Measurements from ENCODE around the gene NAALADL1. TPM values are rescaled to one million over a fixed set of nuclear protein-coding genes. Genes with fewer than 3 reads are reported as not detected.

Gene NAALADL1
- total RNA-seq, 2 experiments from 2014 or later, result 2.7 to 3.9 TPM

- H3K36me3 ChIP-seq (ENCODE audit: insufficient read depth, low read length), result peaks cover 28% of the 10 kb centered on the region
- H3K9me3 ChIP-seq (ENCODE audit: low read length), result no peaks in the 10 kb centered on the region
- ChIA-PET POLR2A (no interaction called here), CTCF (ENCODE audit: unreplicated experiment) (no interaction called here)
- peaks cover 22% of the 10 kb centered on the region for H3K79me2 ChIP-seq (ENCODE audit: insufficient read depth, low read depth, low read length)
- no peak overlapping the region for H2AFZ ChIP-seq (ENCODE audit: low read length)
- DNase-seq (ENCODE audit: low spot score), result no peak
- peaks cover 24% of the 10 kb centered on the region for H3K4me1 ChIP-seq (ENCODE audit: insufficient read depth, low read length, poor library complexity, severe bottlenecking)
- no peak overlapping the region for H3K27ac ChIP-seq (ENCODE audit: low read depth, low read length, poor library complexity, severe bottlenecking)
- no peak overlapping the region for H3K4me3 ChIP-seq (ENCODE audit: low read depth, low read length, poor library complexity, severe bottlenecking)
- TF ChIP-seq CTCF (conservative IDR thresholded peaks at IDR 0.05; ENCODE audit: low read length) (no peak), EZH2phosphoT487 (IDR thresholded peaks at IDR 0.05; ENCODE audit: borderline replicate concordance, low read depth, low read length) (no peak)
- peaks cover 5% of the 10 kb centered on the region; the same call in 1 of the 2 replicates for H4K20me1 ChIP-seq (ENCODE audit: insufficient read depth, low read length)
- intact Hi-C loops (cut with micrococcal nuclease; ENCODE audit: unreplicated experiment), result loop anchor here (10.0 kb wide), 2 partner anchors 173 to 243 kb away; partner anchors contain the start of genes ATG2A and CDC42BPG
- BruUV-seq (replicated peaks), result no TSS peak
- H3K9me2 ChIP-seq (ENCODE audit: insufficient read depth, low read length), result no peaks in the 10 kb centered on the region
- H3K4me2 ChIP-seq (ENCODE audit: low read length), result no peak overlapping the region
Observed at GRCh38 chr11:65087827-65088226, 29.5 kb upstream of the NAALADL1 start.

DNA sequence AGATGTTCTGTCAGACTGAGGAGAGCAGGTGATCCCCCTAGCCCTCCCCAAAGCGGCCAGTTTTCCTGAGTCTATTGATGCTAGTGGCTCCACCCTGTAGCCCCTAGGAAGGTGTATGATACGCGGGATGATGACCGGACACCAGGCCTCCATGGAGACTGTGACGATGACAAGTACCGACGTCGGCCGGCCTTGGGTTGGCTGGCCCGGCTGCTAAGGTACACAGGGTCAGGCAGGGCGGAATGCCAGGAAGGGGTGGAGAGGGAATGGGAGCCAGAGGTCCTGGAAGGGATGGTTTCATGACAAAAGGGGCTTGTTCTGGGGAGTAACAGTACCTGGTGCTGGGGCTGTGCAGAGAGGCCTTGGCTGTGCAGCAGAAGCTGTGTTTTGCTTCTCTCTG is 28.9 kb upstream of the NAALADL1 start:
- Histone ChIP-seq H3K9me3 (ENCODE audit: low read length) (no peaks in the 10 kb centered on the region), H3K4me1 (ENCODE audit: insufficient read depth, low read length, poor library complexity, severe bottlenecking) (peaks cover 27% of the 10 kb centered on the region), H3K27ac (ENCODE audit: low read depth, low read length, poor library complexity, severe bottlenecking) (no peak overlapping the region), H2AFZ (ENCODE audit: low read length) (no peak overlapping the region), H4K20me1 (ENCODE audit: insufficient read depth, low read length) (peaks cover 8% of the 10 kb centered on the region; the same call in 1 of the 2 replicates), H3K4me3 (ENCODE audit: low read depth, low read length, poor library complexity, severe bottlenecking) (no peak overlapping the region), H3K36me3 (ENCODE audit: insufficient read depth, low read length) (peaks cover 34% of the 10 kb centered on the region), H3K4me2 (ENCODE audit: low read length) (no peak overlapping the region), H3K9me2 (ENCODE audit: insufficient read depth, low read length) (no peaks in the 10 kb centered on the region), H3K79me2 (ENCODE audit: insufficient read depth, low read depth, low read length) (peaks cover 28% of the 10 kb centered on the region)
- no peak for TF ChIP-seq CTCF (conservative IDR thresholded peaks at IDR 0.05; ENCODE audit: low read length)
- CTCF ChIA-PET (ENCODE audit: unreplicated experiment), result no interaction called here
- BruUV-seq (replicated peaks), result no TSS peak
- POLR2A ChIA-PET, result no interaction called here
- intact Hi-C loops (cut with micrococcal nuclease; ENCODE audit: unreplicated experiment), result loop anchor here (10.0 kb wide), 2 partner anchors 172 to 242 kb away; partner anchors contain the start of genes ATG2A and CDC42BPG
- DNase-seq (ENCODE audit: low spot score), result no peak

DNA sequence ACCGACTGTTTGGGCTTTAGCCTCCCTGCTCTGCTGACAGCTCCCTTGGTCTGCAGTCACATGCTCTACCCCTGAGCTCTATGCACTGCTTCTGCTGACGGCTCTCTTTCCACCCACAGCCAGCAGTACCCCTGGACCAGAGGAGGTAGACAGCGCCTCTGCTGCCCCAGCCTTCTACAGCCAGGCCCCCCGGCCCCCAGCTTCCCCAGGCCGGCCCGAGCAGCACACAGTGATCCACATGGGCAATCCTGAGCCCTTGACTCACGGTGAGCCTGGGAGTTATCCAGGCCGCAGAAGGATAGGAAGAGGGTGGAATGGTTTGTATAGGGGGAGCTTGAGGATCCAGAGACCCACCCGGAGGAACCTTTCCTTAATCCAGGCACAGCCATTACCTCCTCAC is 28.5 kb upstream of the NAALADL1 start:
- Histone ChIP-seq H3K79me2 (ENCODE audit: insufficient read depth, low read depth, low read length) (peaks cover 32% of the 10 kb centered on the region), H3K9me3 (ENCODE audit: low read length) (no peaks in the 10 kb centered on the region), H3K4me3 (ENCODE audit: low read depth, low read length, poor library complexity, severe bottlenecking) (no peak overlapping the region), H3K36me3 (ENCODE audit: insufficient read depth, low read length) (peaks cover 38% of the 10 kb centered on the region), H4K20me1 (ENCODE audit: insufficient read depth, low read length) (peaks cover 8% of the 10 kb centered on the region; the same call in 1 of the 2 replicates), H3K27ac (ENCODE audit: low read depth, low read length, poor library complexity, severe bottlenecking) (no peak overlapping the region), H3K4me2 (ENCODE audit: low read length) (no peak overlapping the region), H3K9me2 (ENCODE audit: insufficient read depth, low read length) (no peaks in the 10 kb centered on the region), H2AFZ (ENCODE audit: low read length) (no peak overlapping the region), H3K4me1 (ENCODE audit: insufficient read depth, low read length, poor library complexity, severe bottlenecking) (peaks cover 28% of the 10 kb centered on the region)
- CTCF ChIA-PET (ENCODE audit: unreplicated experiment), result interaction anchor here (0.6 kb wide), 1 partner anchor 88 kb away, joined by 6 read pairs; no protein-coding TSS in a partner anchor
- no TSS peak for BruUV-seq (replicated peaks)
- POLR2A ChIA-PET, result no interaction called here
- TF ChIP-seq CTCF (conservative IDR thresholded peaks at IDR 0.05; ENCODE audit: low read length), result no peak
- TF ChIP-seq EZH2phosphoT487 (IDR thresholded peaks at IDR 0.05; ENCODE audit: borderline replicate concordance, low read depth, low read length), result no peak
- no peak for DNase-seq (ENCODE audit: low spot score)
- intact Hi-C loops (cut with micrococcal nuclease; ENCODE audit: unreplicated experiment), result loop anchor here (10.0 kb wide), 2 partner anchors 172 to 242 kb away; partner anchors contain the start of genes ATG2A and CDC42BPG
